GM21717 (cell line): ENCODE results near the gene CACNA1G.

ENCODE experiments used
- ATAC-seq: cut with Tn5 transposase; IDR thresholded peaks from one replicate; pipeline ENCODE4 v1.9.1; 2021; ENCODE audit warnings: mild to moderate bottlenecking, moderate library complexity; ENCODE audit not compliant: unreplicated experiment

CACNA1G gene

GRCh38 chr17:50608700-50609379 lies 48.3 kb downstream of the CACNA1G start:
- ATAC-seq = no peak

- ATAC-seq = no peak
Observed at GRCh38 chr17:50609380-50610074, 49.0 kb downstream of the CACNA1G start.

GRCh38 chr17:50611634-50612033 lies 51.1 kb downstream of the CACNA1G start:
- ATAC-seq = no peak

- ATAC-seq = no peak
Observed at GRCh38 chr17:50612281-50612680, 51.8 kb downstream of the CACNA1G start.

GRCh38 chr17:50613007-50613992 lies 52.8 kb downstream of the CACNA1G start:
- ATAC-seq = no peak

- ATAC-seq = no peak
Observed at GRCh38 chr17:50614471-50615051, 54.0 kb downstream of the CACNA1G start.

- no peak for ATAC-seq
Observed at GRCh38 chr17:50615828-50616227, 55.3 kb downstream of the CACNA1G start.

GRCh38 chr17:50618300-50618699 lies 57.8 kb downstream of the CACNA1G start:
- ATAC-seq = no peak

- ATAC-seq = no peak
Observed at GRCh38 chr17:50618941-50619340, 58.4 kb downstream of the CACNA1G start.

GRCh38 chr17:50619489-50619888 lies 59.0 kb downstream of the CACNA1G start:
- no peak for ATAC-seq

GRCh38 chr17:50620237-50620636 lies 59.7 kb downstream of the CACNA1G start:
- no peak for ATAC-seq

GRCh38 chr17:50620858-50621257 lies 60.3 kb downstream of the CACNA1G start:
- ATAC-seq = no peak

- ATAC-seq = no peak
Observed at GRCh38 chr17:50621574-50622031, 61.1 kb downstream of the CACNA1G start.

- no peak for ATAC-seq
Observed at GRCh38 chr17:50624321-50624934, 63.9 kb downstream of the CACNA1G start.

GRCh38 chr17:50625032-50625871 lies 64.7 kb downstream of the CACNA1G start:
- no peak for ATAC-seq

GRCh38 chr17:50626037-50626574 lies 65.6 kb downstream of the CACNA1G start:
- no peak for ATAC-seq

GRCh38 chr17:50627036-50627781 lies 66.7 kb downstream of the CACNA1G start:
- ATAC-seq = no peak

GRCh38 chr17:50627782-50628601 lies 67.5 kb downstream of the CACNA1G start:
- no peak for ATAC-seq
